Subcutaneous abdominal adipose tissue (tissue), 5 donors: Measurements from ENCODE around the gene IL2RA.
"Not testable (repeated sequence)": the region's sequence is repeated elsewhere in the genome, so short reads cannot be mapped to it uniquely, and the experiment has no call there.

ENCODE experiments used
- H3K27ac ChIP-seq: one replicate; pipeline ENCODE4 v1.7.0; 2013; ENCODE audit warnings: low read depth, mild to moderate bottlenecking, inconsistent platforms, low read length, moderate library complexity
- H3K27me3 ChIP-seq, 5 donors: one replicate each; pipeline ENCODE4 v1.7.0; 2013; ENCODE audit warnings: low read length in 5 of 5, inconsistent platforms in 1 of 5; ENCODE audit not compliant: control insufficient read depth in 5 of 5, insufficient read depth in 4 of 5
- H3K36me3 ChIP-seq, 5 donors: one replicate each; pipeline ENCODE4 v1.7.0; 2013; ENCODE audit warnings: low read length in 5 of 5; ENCODE audit not compliant: control insufficient read depth in 5 of 5, insufficient read depth in 5 of 5
- H3K4me1 ChIP-seq, 5 donors: one replicate each; pipeline ENCODE4 v1.7.0; 2013; ENCODE audit warnings: low read length in 5 of 5, mild to moderate bottlenecking in 3 of 5, moderate library complexity in 1 of 5; ENCODE audit not compliant: control insufficient read depth in 5 of 5, insufficient read depth in 5 of 5
- H3K4me3 ChIP-seq, 5 donors: one replicate each; pipeline ENCODE4 v1.7.0; 2013; ENCODE audit warnings: low read length in 5 of 5, low read depth in 1 of 5
- H3K9ac ChIP-seq, 5 donors: one replicate each; pipeline ENCODE4 v1.7.0; 2013; ENCODE audit warnings: low read length in 5 of 5, mild to moderate bottlenecking in 4 of 5, moderate library complexity in 3 of 5
- H3K9me3 ChIP-seq, 5 donors: one replicate each; pipeline ENCODE4 v1.7.0; 2013; ENCODE audit warnings: low read length in 5 of 5; ENCODE audit not compliant: control insufficient read depth in 5 of 5
- donor health status: healthy.
- donor health status: healthy.
- donor health status: healthy.
- donor health status: healthy.
- donor health status: healthy.

The IL2RA gene

GRCh38 chr10:6070660-6071059, 8.5 kb upstream of the IL2RA start:
- no peak overlapping the region for H3K27ac ChIP-seq
- peaks cover 4 to 63% (median 51%) of the 10 kb centered on the region in 5 donors for H3K4me1 ChIP-seq
- no peaks in the 10 kb centered on the region for H3K36me3 ChIP-seq

GRCh38 chr10:6069081-6069931, 7.1 kb upstream of the IL2RA start:
- no peak overlapping the region for H3K9ac ChIP-seq
- no peak overlapping the region for H3K4me3 ChIP-seq
- peaks cover 4 to 68% (median 57%) of the 10 kb centered on the region in 5 donors for H3K4me1 ChIP-seq
- H3K27me3 ChIP-seq = no peaks in the 10 kb centered on the region
- H3K27ac ChIP-seq = no peak overlapping the region
- no peaks in the 10 kb centered on the region for H3K9me3 ChIP-seq
- H3K36me3 ChIP-seq = no peaks in the 10 kb centered on the region

More at GRCh38 chr10:6070660-6071059, 8.5 kb upstream of the IL2RA start:
- Histone ChIP-seq H3K4me3 (no peak overlapping the region), H3K9ac (no peak overlapping the region), H3K9me3 (no peaks in the 10 kb centered on the region), H3K27me3 (no peaks in the 10 kb centered on the region)

- Histone ChIP-seq H3K4me3 (no peak overlapping the region), H3K4me1 (peaks cover 4 to 68% (median 57%) of the 10 kb centered on the region in 5 donors), H3K9me3 (no peaks in the 10 kb centered on the region), H3K36me3 (no peaks in the 10 kb centered on the region), H3K9ac (no peak overlapping the region), H3K27ac (no peak overlapping the region), H3K27me3 (no peaks in the 10 kb centered on the region)
These were observed 6.3 kb upstream of the IL2RA start for GRCh38 chr10:6068422-6068821.

DNA sequence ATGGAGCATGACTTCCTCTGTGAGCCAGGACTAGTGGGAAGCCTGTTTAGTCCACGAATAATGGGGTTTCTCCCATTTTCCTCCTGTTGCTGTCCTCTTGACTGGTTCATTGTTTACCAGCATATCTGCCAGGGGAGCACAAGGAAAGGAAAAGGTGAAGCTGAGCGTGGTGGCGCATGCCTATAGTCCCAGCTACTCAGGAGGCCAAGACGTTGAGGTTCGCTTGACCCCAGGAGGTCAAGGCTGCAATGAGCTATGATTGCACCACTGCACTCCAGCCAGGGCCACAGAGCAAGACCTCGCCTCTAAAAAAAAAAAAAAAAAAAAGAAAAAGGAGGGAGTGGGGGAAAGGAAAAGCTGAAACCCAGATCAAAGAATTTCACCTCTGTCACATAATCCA, 5.8 kb upstream of the IL2RA start:
- H3K36me3 ChIP-seq = no peaks in the 10 kb centered on the region
- H3K9ac ChIP-seq = no peak overlapping the region
- no peaks in the 10 kb centered on the region for H3K9me3 ChIP-seq
- no peak overlapping the region for H3K27ac ChIP-seq
- H3K4me3 ChIP-seq = no peak overlapping the region
- peaks cover 4 to 68% (median 57%) of the 10 kb centered on the region in 5 donors for H3K4me1 ChIP-seq
- no peaks in the 10 kb centered on the region for H3K27me3 ChIP-seq

GRCh38 chr10:6067457-6067856, 5.3 kb upstream of the IL2RA start:
- Histone ChIP-seq H3K9me3 (no peaks in the 10 kb centered on the region), H3K4me3 (no peak overlapping the region), H3K27me3 (no peaks in the 10 kb centered on the region), H3K36me3 (no peaks in the 10 kb centered on the region), H3K27ac (no peak overlapping the region), H3K9ac (no peak overlapping the region), H3K4me1 (peaks cover 4 to 66% (median 53%) of the 10 kb centered on the region in 5 donors)

DNA sequence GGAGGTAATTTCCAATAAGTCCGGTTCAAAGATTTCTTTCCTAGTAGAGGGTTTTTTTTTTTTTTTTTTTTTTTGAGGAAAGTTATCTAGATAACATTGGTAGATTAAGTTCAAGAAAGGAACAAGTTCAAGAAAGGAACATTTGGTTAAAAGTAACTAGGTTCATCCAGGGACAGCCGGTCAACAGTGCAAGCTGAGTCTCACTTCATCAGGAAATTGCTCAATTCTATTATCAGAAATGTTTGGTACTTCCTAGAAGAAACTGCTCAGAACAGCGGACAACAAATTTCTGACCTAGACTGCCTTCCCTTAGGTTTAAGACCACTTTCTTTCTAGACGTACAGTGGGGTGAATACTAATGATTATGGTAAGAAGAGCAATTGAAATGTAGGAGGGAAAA, 3.7 kb upstream of the IL2RA start:
- Histone ChIP-seq H3K9ac (peak overlapping the region in 1 of 5 donors; percentile 2), H3K9me3 (no peaks in the 10 kb centered on the region), H3K36me3 (no peaks in the 10 kb centered on the region), H3K4me1 (peaks cover 4 to 50% (median 38%) of the 10 kb centered on the region in 5 donors), H3K27me3 (no peaks in the 10 kb centered on the region), H3K4me3 (no peak overlapping the region), H3K27ac (peak overlapping the region; percentile 46)

DNA sequence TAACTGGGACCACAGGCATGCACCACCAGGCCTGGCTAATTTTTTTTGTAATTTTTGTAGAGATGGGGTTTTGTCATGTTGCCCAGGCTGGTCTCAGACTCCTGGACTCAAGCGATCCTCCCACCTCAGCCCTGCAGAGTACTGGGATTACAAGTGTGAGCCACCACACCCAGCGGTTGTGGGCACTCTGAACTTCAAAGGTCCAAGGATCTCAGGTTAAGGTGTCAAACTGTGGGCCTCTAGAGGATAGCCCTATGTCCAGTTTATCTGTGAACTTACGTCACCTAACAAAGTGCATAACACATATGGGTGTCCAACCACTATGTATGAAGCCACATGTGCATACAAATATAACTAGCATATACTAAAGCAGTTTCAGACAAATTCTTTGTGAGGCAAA, 3.2 kb upstream of the IL2RA start:
- no peaks in the 10 kb centered on the region for H3K27me3 ChIP-seq
- no peaks in the 10 kb centered on the region for H3K9me3 ChIP-seq
- H3K4me3 ChIP-seq = no peak overlapping the region
- H3K36me3 ChIP-seq = no peaks in the 10 kb centered on the region
- peaks cover 4 to 46% (median 35%) of the 10 kb centered on the region in 5 donors for H3K4me1 ChIP-seq
- H3K9ac ChIP-seq = no peak overlapping the region
- peak overlapping the region; percentile 46 for H3K27ac ChIP-seq

DNA sequence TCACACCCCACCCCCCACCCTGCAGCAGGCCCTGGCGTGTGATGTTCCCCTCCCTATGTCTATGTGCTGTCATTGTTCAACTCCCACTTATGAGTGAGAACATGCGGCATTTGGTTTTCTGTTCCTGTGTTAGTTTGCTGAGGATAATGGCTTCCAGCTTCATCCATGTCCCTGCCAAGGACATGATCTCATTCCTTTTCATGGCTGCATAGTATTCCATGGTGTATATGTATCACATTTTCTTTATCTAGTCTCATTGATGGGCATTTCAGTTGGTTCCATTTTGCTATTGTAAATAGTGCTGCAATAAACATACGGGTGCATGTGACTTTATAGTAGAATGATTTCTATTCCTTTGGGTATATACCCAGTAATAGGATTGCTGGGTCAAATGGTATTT, 2.6 kb upstream of the IL2RA start:
- not testable (repeated sequence) for H3K27me3 ChIP-seq, H3K36me3 ChIP-seq, H3K9ac ChIP-seq, H3K9me3 ChIP-seq, H3K4me3 ChIP-seq, H3K27ac ChIP-seq
- H3K4me1 ChIP-seq = peaks cover 4 to 44% (median 35%) of the 10 kb centered on the region in 5 donors

DNA sequence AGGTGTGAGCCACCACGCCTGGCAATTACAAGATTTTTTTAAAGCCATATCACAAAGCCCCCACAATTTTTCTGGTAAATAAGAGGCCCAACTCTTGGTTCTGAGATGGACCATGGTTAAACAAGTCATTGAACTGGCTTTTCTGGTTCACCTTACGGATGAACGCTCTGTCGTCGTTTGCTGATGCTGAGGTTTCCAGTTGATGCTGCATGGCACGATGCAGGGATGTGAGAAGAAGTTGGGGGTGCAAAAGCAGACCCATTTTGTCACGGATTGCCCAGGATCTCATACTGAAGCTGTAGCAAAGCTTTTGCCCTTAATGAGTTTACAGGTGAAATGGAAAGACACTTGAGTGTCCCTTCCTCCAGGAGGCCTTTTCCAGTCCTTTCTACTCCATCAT, 2.0 kb upstream of the IL2RA start:
- Histone ChIP-seq H3K36me3 (no peaks in the 10 kb centered on the region), H3K4me1 (peaks cover 4 to 38% (median 29%) of the 10 kb centered on the region in 5 donors), H3K27ac (no peak overlapping the region), H3K4me3 (no peak overlapping the region), H3K9ac (no peak overlapping the region), H3K27me3 (no peaks in the 10 kb centered on the region), H3K9me3 (no peaks in the 10 kb centered on the region)

DNA sequence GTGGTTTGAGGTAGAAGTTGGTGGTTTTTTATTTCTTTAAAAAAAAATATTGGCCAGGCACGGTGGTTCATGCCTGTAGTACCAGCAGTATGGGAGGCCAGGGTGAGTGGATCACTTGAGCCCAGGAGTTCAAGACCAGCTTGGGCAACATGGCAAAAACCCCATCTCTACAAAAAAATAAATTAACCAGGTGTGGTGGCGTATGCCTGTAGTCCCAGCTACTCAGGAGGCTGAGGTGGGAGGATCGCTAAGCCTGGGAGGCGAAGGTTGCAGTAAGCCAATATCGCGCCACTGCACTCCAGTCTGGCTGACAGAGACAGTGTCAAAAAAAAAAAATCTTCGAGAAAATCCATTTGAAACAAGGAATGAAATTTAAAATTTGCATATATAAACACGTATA, 1.1 kb downstream of the IL2RA start:
- Histone ChIP-seq H3K4me1 (peaks cover under 1 to 22% (median 20%) of the 10 kb centered on the region in 5 donors), H3K27me3 (no peaks in the 10 kb centered on the region), H3K36me3 (no peaks in the 10 kb centered on the region), H3K4me3 (peak overlapping the region in 1 of 5 donors; percentile 56), H3K27ac (no peak overlapping the region), H3K9me3 (no peaks in the 10 kb centered on the region), H3K9ac (no peak overlapping the region)
